Left hindlimb (tissue), 1 donor: ENCODE data around the gene CREBBP.
"Not testable (repeated sequence)": the region's sequence is repeated elsewhere in the genome, so short reads cannot be mapped to it uniquely, and the experiment has no call there.

ENCODE experiments used
- DNase-seq: peaks from one replicate; pipeline ENCODE4 v3.0.0-alpha.2; 2018

The CREBBP gene

GRCh38 chr16:3731126-3731935, 149.2 kb downstream of the CREBBP start:
- DNase-seq, result no peak

- no peak for DNase-seq
These were observed 150.1 kb downstream of the CREBBP start for GRCh38 chr16:3730161-3731125.

GRCh38 chr16:3729161-3730112, 151.1 kb downstream of the CREBBP start:
- DNase-seq, result no peak

GRCh38 chr16:3728424-3729160, 151.9 kb downstream of the CREBBP start:
- no peak for DNase-seq

GRCh38 chr16:3727806-3728381, 152.6 kb downstream of the CREBBP start:
- DNase-seq, result no peak

GRCh38 chr16:3726021-3726687, 154.4 kb downstream of the CREBBP start:
- DNase-seq, result no peak

- DNase-seq, result no peak
These were observed 155.2 kb downstream of the CREBBP start for GRCh38 chr16:3725276-3725675.

GRCh38 chr16:3722508-3722907, 158.0 kb downstream of the CREBBP start:
- no peak for DNase-seq

- no peak for DNase-seq
These were observed 160.1 kb downstream of the CREBBP start for GRCh38 chr16:3720418-3720817.

GRCh38 chr16:3718628-3719027, 161.9 kb downstream of the CREBBP start:
- DNase-seq, result no peak

GRCh38 chr16:3718019-3718391, 162.5 kb downstream of the CREBBP start:
- DNase-seq, result no peak

- peak; percentile 90 for DNase-seq
These were observed 163.1 kb downstream of the CREBBP start, which contains the start of gene TRAP1 for GRCh38 chr16:3717235-3718018. TSS of gene TRAP1 (minus strand) at chr16:3717524. CDS start at chr16:3717508, 16 bp downstream.

- no peak for DNase-seq
These were observed 163.7 kb downstream of the CREBBP start for GRCh38 chr16:3716831-3717234.

- DNase-seq, result no peak
These were observed 165.1 kb downstream of the CREBBP start for GRCh38 chr16:3715430-3715829.

GRCh38 chr16:3714378-3714777, 166.1 kb downstream of the CREBBP start:
- DNase-seq, result not testable (repeated sequence)

GRCh38 chr16:3713587-3714242, 166.8 kb downstream of the CREBBP start:
- no peak for DNase-seq

GRCh38 chr16:3712861-3713372, 167.6 kb downstream of the CREBBP start:
- no peak for DNase-seq

- DNase-seq, result no peak
These were observed 174.1 kb downstream of the CREBBP start for GRCh38 chr16:3706253-3707012.
